Right lobe of liver (tissue), 6 donors: Measurements from ENCODE around the gene PGRMC2. TPM values are rescaled to one million over a fixed set of nuclear protein-coding genes. Genes with fewer than 3 reads are reported as not detected.

Source experiments
- ATAC-seq, 4 donors: fragments of 200-7000 bp; cut with Tn5 transposase; one replicate each; pipeline ENCODE4 v1.9.1; 2020; ENCODE audit warnings: mild to moderate bottlenecking in 4 of 4, moderate library complexity in 4 of 4
- DNase-seq, 3 donors: peaks; one replicate each; pipeline ENCODE4 v3.0.0-alpha.2; 2020
- H3K27ac ChIP-seq, 3 donors: fragments of 200-600 bp; one replicate each; pipeline ENCODE4 v1.8.0; 2022
- H3K27me3 ChIP-seq, 2 donors: fragments of 200-600 bp; one replicate each; pipeline ENCODE4 v1.8.0; 2022
- H3K36me3 ChIP-seq, 4 donors: fragments of 200-600 bp; sonication (generic) in 1 of 4; one replicate each; pipeline versions ENCODE4 v1.5.1 to v1.8.0; 2017 to 2022; ENCODE audit warnings: control low read depth in 1 of 4
- H3K4me1 ChIP-seq, 4 donors: fragments of 200-600 bp; sonication (generic) in 1 of 4; one replicate each; pipeline versions ENCODE4 v1.5.1 to v1.8.0; 2017 to 2022; ENCODE audit warnings: control low read depth in 1 of 4
- H3K4me3 ChIP-seq, 3 donors: fragments of 200-600 bp; one replicate each; pipeline ENCODE4 v1.8.0; 2022
- H3K9me3 ChIP-seq, 4 donors: fragments of 200-600 bp; sonication (generic) in 1 of 4; one replicate each; pipeline versions ENCODE4 v1.5.1 to v1.8.0; 2017 to 2022; ENCODE audit warnings: control low read depth in 1 of 4
- CTCF ChIP-seq, 4 donors: fragments of 200-600 bp in 3 of 4; fragments of 450-650 bp in 1 of 4; IDR thresholded peaks; one replicate each; pipeline versions ENCODE4 v1.5.1 to v1.8.0; 2016 to 2022; ENCODE audit warnings: antibody characterized with exemption in 4 of 4, mild to moderate bottlenecking in 2 of 4
- POLR2A ChIP-seq: fragments of 450-650 bp; IDR thresholded peaks from one replicate; pipeline ENCODE4 v1.6.1; 2017; ENCODE audit warnings: antibody characterized with exemption, mild to moderate bottlenecking
- WGBS: methylation state at CpG from one replicate; pipeline ENCODE4 v1.1.6; 2018; ENCODE audit warnings: low coverage, low lambda C conversion rate; ENCODE audit not compliant: insufficient coverage; ENCODE audit errors: missing lambda C conversion rate; 5-methylcytosine and 5-hydroxymethylcytosine counted together
- intact Hi-C, 2 donors: fragments of 100-400 bp; cut with DNase I; formaldehyde crosslinking; loops; one replicate each; pipeline versions ENCODE4 v1.11.2 to v1.14.1; 2022
- total RNA-seq, 6 experiments: library from RNA; depleted of rRNA in 2 of 6; stranded (reverse); fragments of >200 nt in 2 of 6; fragmentation: NEBNext Ultra II Directional in 3 of 6; extraction: Animal tissue kit (Norgen Biotek cat#: 25700) in 3 of 6; gene quantifications; one replicate each; pipeline versions ENCODE4 v1.1.0 to v1.2.4, GENCODE V29; 2016 to 2023
- donor health status: DM: no; HTN: yes; CAD: no.
- donor health status: DM: no; HTN: no; CAD: no.
- donor health status: DM: no; HTN: no; CAD: no.
- donor health status: DM: no; HTN: yes; CAD: no.
- donor health status: DM: no; HTN: yes; CAD: no.

PGRMC2 gene
- total RNA-seq, 6 experiments from 2014 or later: 54.3 to 129 (median 65.7) TPM

- 81% methylated on average over 2 of the region's 2 CpGs for WGBS
- ATAC-seq (no peak), DNase-seq (no peak)
- Histone ChIP-seq H3K27ac (no peak overlapping the region), H3K4me1 (peaks cover 0 to 3% (median 0%) of the 10 kb centered on the region in 4 donors), H3K4me3 (no peak overlapping the region), H3K9me3 (no peaks in the 10 kb centered on the region), H3K27me3 (no peaks in the 10 kb centered on the region), H3K36me3 (no peaks in the 10 kb centered on the region)
- TF ChIP-seq CTCF (IDR thresholded peaks at IDR 0.05): no peak
- no peak for TF ChIP-seq POLR2A
- intact Hi-C loops: no loop called here
Observed at GRCh38 chr4:128322311-128322710, 34.7 kb upstream of the PGRMC2 start.

- Histone ChIP-seq H3K27me3 (no peaks in the 10 kb centered on the region), H3K36me3 (no peaks in the 10 kb centered on the region), H3K4me3 (no peak overlapping the region), H3K4me1 (peaks cover 0 to 3% (median 0%) of the 10 kb centered on the region in 4 donors), H3K27ac (no peak overlapping the region), H3K9me3 (no peaks in the 10 kb centered on the region)
- ATAC-seq (no peak), DNase-seq (no peak)
- TF ChIP-seq POLR2A (no peak), CTCF (IDR thresholded peaks at IDR 0.05) (no peak)
- WGBS: 95% methylated on average over 1 of the region's 1 CpG
- intact Hi-C loops: no loop called here
Observed at GRCh38 chr4:128320656-128321055, 33.0 kb upstream of the PGRMC2 start.

GRCh38 chr4:128315756-128316520 is 28.3 kb upstream of the PGRMC2 start:
- H3K4me1 ChIP-seq: peaks cover 0 to 14% (median 6%) of the 10 kb centered on the region in 4 donors
- no peak overlapping the region for H3K27ac ChIP-seq
- WGBS: 87% methylated on average over 2 of the region's 2 CpGs
- H3K36me3 ChIP-seq: no peaks in the 10 kb centered on the region
- DNase-seq: no peak
- no peaks in the 10 kb centered on the region for H3K27me3 ChIP-seq
- intact Hi-C loops: no loop called here
- H3K4me3 ChIP-seq: no peak overlapping the region
- no peak for ATAC-seq
- no peaks in the 10 kb centered on the region for H3K9me3 ChIP-seq
- TF ChIP-seq CTCF (IDR thresholded peaks at IDR 0.05) (no peak), POLR2A (no peak)

GRCh38 chr4:128311659-128312403 is 24.2 kb upstream of the PGRMC2 start:
- H3K27me3 ChIP-seq: no peaks in the 10 kb centered on the region
- H3K36me3 ChIP-seq: no peaks in the 10 kb centered on the region
- 30% methylated on average over 2 of the region's 2 CpGs for WGBS
- DNase-seq: no peak
- peak overlapping the region in 2 of 3 donors; percentile 70 to 82 for H3K27ac ChIP-seq
- TF ChIP-seq POLR2A: no peak
- peaks cover 0 to 42% (median 12%) of the 10 kb centered on the region in 4 donors for H3K4me1 ChIP-seq
- intact Hi-C loops: no loop called here
- H3K9me3 ChIP-seq: no peaks in the 10 kb centered on the region
- no peak overlapping the region for H3K4me3 ChIP-seq
- no peak for ATAC-seq

GRCh38 chr4:128310266-128310697 is 22.7 kb upstream of the PGRMC2 start:
- Histone ChIP-seq H3K27me3 (no peaks in the 10 kb centered on the region), H3K27ac (peak overlapping the region in 2 of 3 donors; percentile 70 to 82), H3K9me3 (no peaks in the 10 kb centered on the region), H3K36me3 (no peaks in the 10 kb centered on the region), H3K4me3 (peak overlapping the region in 1 of 3 donors; percentile 13), H3K4me1 (peaks cover 0 to 46% (median 12%) of the 10 kb centered on the region in 4 donors)
- peak; percentile 22 to 45 (median 34) for TF ChIP-seq CTCF (IDR thresholded peaks at IDR 0.05)
- no peak for TF ChIP-seq POLR2A
- DNase-seq: peak; percentile 43 to 88 (median 81)
- intact Hi-C loops: no loop called here
- WGBS: 20% methylated on average over 4 of the region's 6 CpGs
- peak; percentile 88 to 95 (median 94) for ATAC-seq
